B cell (primary cell): ENCODE results near the gene SLC25A38.

Source experiments
- EZH2 ChIP-seq: IDR thresholded peaks from 2 replicates; pipeline ENCODE4 v1.6.1; 2012; ENCODE audit warnings: borderline replicate concordance, low read depth, mild to moderate bottlenecking, moderate library complexity, low read length; ENCODE audit not compliant: insufficient read depth, poor library complexity, severe bottlenecking
- TF ChIP-seq, protein P1 (sequence below): fragments of 200-600 bp; IDR thresholded peaks from one replicate; pipeline ENCODE4 v1.8.0; 2022; ENCODE audit warnings: antibody characterized with exemption, mild to moderate bottlenecking

DNA sequence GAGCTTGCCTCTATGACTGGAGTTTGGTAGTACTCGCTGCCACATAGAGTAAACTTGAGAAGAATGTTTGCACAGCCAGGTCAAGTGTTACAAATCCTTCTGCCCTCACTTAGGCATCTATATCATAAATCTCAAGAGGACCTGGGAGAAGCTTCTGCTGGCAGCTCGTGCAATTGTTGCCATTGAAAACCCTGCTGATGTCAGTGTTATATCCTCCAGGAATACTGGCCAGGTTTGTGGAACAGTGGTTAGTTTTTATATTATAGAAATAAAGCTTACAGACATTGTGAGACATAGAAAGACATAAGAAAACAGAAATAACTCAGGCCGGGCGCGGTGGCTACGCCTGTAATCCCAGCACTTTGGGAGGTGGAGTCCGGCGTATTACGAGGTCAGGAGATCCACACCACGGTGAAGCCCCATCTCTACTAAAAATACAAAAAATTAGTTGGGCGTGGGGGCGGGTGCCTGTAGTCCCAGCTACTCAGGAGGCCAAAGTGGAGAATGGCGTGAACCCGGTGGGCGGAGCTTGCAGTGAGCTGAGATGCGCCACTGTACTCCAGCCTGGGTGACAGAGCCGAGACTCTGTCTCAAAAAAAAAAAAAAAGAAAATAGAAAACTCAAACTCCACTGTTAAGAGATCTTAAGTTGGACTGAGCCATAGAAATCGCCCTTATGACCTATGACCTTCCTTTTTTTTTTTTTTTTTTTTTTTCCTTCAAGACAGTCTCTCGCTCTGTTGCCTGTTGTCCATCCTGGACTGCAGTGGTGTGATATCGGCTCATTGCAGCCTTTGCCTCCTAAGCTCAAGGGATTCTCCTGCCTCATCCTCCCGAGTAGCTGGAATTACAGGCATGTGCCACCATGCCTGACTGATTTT, 25.6 kb downstream of the SLC25A38 start:
- TF ChIP-seq, protein P1, sequence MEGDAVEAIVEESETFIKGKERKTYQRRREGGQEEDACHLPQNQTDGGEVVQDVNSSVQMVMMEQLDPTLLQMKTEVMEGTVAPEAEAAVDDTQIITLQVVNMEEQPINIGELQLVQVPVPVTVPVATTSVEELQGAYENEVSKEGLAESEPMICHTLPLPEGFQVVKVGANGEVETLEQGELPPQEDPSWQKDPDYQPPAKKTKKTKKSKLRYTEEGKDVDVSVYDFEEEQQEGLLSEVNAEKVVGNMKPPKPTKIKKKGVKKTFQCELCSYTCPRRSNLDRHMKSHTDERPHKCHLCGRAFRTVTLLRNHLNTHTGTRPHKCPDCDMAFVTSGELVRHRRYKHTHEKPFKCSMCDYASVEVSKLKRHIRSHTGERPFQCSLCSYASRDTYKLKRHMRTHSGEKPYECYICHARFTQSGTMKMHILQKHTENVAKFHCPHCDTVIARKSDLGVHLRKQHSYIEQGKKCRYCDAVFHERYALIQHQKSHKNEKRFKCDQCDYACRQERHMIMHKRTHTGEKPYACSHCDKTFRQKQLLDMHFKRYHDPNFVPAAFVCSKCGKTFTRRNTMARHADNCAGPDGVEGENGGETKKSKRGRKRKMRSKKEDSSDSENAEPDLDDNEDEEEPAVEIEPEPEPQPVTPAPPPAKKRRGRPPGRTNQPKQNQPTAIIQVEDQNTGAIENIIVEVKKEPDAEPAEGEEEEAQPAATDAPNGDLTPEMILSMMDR, result no peak
- TF ChIP-seq EZH2, result no peak
